GM21528 (cell line): Measurements from ENCODE around the gene FOXP1.
A peak's percentile ranks its signal among the peaks of the same experiment; 100 is the strongest.

ENCODE experiments used
- ATAC-seq: cut with Tn5 transposase; IDR thresholded peaks from one replicate; pipeline ENCODE4 v1.9.1; 2021; ENCODE audit warnings: mild to moderate bottlenecking, moderate library complexity; ENCODE audit not compliant: unreplicated experiment, low FRiP score

The FOXP1 gene

DNA sequence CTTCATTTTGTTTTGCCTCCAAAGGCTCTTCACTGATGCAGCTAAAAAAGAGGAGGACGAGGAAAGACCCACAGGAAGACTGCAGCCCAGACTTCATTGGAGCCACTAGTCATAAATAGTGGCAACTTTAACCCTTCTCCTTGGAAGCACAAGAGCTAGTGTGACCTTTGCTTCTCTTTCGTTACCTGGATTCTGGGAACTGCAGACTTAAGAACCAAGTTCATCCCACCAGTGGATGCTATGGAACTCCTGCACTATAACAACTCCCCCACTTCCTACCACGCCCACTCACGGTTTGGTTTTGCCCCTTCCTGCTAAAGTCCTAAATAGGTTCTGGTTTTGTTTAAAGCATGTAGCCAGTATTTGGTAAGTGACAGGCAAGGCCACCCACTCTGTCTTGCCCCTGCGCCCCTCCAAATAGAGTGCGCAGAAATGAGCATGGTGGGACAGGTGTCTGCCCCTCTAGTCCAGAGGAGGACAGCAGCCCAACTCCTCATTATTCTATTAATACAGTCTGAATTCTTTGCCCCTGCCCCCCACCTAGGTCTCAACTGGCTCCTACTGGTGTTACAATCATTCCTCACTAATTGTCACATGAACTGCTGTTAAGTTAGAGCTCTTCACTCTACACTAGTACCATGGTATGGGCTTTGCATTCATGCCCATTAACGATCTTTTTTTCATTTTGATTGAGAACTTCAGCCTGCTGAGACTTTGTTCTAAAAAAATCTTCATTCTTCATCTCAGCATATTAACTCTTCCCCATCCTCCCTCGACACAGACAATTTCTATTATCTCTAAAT, 504.6 kb downstream of the FOXP1 start:
- no peak for ATAC-seq

DNA sequence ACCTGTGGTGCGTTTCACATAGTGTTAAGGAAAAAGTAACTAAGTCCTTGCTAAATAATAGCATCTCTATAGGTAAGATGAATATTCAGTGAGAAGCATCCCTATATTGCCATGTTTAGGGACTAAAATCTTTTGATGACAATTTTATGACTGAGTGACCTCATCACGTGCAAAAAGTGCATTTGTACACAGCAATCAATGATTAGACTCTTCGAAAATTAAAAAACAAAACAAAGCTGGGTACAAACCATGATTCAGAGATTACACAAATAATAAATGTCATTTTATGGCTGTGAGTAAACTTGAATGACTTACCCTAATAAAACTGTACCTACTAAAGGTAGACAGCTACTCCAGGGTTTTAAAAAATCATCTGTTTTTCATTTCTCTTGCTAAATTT, 505.3 kb downstream of the FOXP1 start:
- no peak for ATAC-seq

DNA sequence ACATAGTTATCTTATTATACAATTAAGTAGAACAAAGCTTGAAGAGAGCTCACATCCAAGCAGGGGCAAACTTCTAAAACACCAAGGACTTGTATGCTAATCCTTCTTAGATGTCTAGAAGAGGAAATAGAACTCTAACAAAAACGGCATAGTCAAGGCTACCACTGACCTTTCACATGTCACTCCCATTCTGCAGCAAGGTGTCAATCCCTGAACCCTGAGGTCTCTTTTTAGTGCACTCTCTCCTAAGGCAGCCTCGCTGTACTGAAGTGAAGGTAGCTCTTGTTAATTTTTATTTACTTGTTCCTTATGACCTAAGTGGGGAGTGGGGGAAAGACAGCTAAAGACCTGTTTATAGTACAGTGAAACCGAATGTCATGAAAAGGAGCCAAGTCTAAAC, 506.5 kb downstream of the FOXP1 start:
- ATAC-seq = no peak

DNA sequence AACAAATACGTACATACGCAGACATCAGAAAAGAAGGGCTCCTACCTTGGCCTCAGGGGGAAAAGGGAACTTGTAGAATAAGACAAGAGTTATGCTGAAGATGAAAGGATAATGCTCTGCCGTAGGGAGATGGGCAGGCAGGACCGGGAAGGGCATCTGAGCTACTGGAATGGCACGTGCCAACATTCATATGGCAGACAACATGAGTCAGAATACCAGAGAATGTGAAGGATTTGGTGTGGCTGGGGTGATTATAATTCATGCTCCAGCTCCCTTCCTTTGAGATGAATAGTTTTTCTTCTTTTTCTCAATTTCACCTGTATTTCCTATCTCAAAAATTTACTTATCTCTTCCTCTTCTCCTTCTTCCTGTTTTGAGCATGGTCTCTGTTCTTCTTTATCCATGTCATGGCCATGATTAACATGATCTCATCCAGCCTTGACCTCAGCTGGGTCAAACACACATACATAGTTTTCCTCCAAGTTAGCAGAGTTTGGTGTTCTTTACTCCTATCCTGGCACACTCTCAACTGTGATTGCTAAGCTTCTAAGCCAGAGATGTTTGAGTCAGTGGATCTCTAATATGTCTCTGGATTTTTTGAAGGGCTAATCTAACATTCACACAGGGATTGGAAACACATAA, 507.0 kb downstream of the FOXP1 start:
- no peak for ATAC-seq

DNA sequence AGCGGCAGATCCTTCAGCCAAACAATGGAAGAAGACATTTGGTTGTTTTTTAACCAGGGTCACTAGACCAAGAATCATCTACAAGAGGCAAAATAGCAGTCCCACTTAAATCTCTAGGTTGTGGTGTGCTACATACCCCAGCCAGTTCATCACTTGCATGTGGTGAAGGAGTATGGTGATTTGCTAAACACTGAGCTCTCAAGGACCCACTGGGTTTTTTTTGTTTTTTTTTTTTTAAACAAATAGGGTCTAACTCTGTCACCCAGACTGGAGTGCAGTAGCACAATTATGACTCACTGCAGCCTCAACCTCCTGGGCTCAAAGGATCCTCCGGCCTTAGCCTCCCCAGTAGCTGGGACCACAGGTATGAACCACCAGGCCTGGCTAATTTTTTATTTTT, 508.0 kb downstream of the FOXP1 start:
- no peak for ATAC-seq

DNA sequence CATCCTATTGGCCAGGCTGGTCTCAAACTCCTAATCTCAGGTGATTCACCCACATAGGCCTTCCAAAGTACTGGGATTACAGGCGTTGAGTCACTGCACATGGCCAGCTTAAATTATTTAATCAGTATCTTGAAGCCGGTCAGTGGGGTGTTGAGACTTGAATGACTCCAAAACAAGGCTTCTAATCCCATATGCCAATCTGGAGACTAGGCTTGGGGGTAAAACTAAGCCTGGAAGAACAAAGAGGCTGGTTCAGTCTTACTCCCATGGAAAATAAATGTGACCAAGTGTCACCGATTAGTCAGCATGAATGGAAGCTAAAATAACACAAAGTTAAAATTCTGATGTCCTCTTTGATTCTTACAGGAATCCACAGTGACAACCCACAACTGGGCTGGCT, 509.1 kb downstream of the FOXP1 start:
- no peak for ATAC-seq

DNA sequence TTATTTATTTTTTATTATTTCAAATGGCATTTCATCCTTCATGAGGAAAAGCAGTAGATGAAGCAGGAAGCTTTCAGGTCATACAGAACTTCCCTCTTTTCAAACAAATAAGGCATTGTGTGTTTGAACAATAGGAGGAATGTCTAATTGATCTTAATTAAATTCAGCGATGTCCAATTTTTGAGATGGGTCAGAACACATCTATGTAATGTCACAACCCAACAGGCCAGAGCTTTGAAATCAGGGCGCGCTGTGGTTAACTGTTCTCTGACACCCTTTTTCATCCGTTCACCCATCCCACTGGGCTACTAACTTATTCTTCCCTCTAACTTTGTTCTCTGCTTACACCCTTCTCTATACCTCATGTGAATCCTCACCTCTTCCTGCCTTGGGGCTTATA, 510.5 kb downstream of the FOXP1 start:
- no peak for ATAC-seq

DNA sequence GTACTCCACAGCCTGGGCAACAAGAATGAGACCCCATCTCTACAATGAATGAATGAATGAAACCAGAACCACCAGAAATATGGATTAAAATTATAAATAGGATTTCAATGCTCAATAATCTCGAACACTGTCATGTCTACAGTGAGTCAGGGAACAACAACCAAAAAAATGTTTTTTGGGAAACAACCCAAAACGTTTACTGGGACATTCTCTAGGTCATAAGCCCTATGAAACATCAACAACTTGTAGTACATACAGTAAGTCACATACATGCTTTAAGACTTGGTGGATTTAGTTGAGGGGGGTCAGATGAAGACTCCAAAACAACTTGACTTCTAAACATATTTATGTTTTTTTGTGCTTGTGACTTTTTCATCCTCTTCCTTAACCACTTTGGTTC, 511.2 kb downstream of the FOXP1 start:
- no peak for ATAC-seq

DNA sequence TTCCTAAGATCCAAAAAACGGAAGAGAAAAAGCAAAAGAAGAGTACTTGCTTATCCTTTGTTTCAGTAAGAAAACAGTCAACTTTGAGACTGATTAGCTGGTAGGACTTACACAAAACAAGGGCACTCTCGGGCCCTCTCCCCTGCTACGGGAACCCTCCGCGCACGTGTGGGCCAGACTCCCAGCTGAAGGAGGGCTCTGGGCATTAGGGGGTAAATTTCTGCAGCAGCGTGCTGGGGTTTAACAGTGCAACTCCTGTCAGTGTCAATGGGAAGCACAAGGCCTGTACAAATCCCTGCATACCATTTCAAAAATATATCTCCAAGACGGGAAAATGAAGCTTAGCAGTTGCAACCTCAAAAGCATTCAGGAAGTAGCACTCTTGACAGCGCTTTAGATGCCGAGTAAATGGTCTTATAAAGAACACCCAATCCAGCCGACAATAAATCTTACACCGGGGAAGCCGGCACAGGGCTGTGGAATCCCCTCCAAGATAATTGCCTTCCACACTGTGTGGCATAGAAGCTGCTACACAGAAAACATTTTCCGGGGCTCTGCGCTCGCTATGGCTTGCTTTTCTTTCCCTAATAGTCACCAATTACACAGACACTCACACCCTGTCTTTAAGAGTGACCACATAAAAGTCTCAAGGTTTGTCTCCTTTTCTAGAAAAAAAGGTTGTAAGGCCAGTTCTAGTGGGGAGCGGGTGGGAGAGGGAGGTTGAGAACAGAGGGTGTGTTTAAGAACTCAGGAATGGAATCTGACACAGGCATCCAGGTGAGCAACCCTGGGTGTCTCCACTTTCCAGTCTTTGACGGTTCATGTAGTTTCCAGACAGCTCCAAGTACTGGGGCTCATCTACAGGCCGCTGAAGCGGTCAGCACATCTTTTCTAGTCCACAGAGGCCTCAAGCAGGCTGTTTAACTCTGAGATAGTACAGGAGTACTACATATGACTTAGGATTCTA, 512.7 kb downstream of the FOXP1 start:
- no peak for ATAC-seq

DNA sequence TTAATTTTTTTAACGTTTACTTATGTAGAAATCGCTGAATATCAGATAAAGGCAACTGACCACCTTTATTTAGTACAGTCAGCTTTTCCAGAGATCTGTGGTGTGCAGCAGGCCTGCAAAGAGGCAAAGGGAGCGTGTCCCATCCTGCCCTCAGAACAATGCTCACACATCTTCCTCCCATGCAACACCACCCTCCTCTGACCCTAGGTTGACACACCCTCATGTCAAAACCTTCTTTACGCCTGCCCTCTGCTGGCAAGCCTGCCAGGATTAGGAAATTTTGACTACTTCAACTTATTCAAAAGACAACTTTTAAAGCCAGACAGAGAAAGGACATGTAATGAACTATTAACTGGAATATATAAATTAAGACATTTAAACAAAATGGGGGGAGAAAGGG, 513.7 kb downstream of the FOXP1 start:
- no peak for ATAC-seq

DNA sequence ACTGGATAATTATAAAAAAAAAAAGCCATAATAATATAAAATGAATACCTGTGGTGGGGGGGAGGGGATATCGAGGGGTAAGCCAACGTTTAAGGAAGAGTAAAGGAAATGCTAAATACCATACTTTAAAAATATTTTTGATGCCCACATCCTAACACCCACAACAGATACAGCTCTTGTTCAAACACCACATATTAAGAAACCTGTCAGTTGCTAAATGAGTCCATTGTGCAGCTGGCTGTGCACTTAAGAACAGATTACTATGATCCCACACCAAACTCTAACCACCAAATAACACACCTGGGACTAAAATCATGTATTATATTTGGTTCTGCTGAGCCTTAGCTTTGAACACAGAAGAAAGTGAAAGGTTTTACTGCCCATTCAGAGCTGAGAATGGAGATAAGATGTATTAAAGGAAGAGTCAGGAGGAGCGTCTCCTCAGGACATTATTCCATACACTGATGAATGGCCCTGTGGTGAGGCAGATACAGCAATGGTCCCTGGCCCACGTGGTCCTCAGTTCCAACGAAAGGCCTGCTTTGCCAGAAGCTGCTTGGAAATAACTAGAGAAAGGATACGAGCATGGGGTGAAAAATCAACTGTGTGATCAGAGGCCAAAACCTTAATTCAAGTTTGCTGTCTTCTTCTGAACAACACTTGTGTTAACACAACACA, 515.4 kb downstream of the FOXP1 start:
- ATAC-seq = no peak

DNA sequence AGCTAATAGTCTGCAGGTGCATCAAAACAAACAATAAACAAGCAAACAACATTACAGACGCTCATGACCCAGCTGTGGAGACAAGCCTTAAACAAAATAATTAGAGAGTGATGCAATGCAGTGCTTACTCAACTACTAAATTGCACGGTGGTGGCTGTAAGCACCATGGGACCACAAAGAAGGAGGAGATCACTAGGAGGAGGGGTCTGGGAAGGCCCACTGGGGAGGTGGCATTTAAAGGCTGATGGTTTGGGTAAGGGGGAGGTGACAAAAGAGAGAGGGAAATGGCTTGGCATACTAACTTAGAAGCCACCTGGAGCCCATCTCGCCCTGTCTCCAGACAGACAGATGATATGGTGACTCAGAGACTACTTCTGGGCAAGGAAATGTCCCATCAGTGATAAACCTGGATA, 516.7 kb downstream of the FOXP1 start:
- no peak for ATAC-seq

DNA sequence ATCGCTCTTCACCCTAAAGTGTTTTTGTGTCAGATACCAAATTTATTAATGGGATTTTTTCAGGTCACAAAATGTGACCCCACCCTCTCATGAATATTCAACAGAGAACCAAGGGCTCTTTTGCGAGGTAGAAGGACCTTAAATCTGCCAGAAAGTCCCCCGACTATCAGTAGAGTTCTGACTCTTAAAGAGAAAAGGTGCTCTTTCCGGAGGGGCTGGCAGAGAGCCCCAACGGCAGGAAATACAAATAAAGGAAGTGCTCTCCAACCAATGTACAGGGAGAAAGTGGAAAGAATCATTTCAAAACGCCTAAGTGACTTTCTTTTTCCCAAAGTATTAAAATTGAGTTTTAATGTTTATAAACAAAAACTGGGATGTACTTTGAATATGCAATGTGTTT, 517.2 kb downstream of the FOXP1 start:
- no peak for ATAC-seq

DNA sequence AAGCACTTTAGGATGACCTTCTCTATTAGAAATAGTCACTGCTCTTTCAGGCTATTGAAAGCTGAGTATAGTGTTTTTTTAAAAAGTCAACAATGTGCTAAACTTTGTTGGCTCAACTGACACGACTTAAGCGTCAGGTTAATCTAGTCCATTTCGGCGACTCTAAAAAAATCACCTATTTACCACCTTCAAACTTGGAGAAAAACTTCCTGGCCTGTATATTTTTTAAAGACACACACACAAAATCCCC, 517.8 kb downstream of the FOXP1 start:
- ATAC-seq = no peak

DNA sequence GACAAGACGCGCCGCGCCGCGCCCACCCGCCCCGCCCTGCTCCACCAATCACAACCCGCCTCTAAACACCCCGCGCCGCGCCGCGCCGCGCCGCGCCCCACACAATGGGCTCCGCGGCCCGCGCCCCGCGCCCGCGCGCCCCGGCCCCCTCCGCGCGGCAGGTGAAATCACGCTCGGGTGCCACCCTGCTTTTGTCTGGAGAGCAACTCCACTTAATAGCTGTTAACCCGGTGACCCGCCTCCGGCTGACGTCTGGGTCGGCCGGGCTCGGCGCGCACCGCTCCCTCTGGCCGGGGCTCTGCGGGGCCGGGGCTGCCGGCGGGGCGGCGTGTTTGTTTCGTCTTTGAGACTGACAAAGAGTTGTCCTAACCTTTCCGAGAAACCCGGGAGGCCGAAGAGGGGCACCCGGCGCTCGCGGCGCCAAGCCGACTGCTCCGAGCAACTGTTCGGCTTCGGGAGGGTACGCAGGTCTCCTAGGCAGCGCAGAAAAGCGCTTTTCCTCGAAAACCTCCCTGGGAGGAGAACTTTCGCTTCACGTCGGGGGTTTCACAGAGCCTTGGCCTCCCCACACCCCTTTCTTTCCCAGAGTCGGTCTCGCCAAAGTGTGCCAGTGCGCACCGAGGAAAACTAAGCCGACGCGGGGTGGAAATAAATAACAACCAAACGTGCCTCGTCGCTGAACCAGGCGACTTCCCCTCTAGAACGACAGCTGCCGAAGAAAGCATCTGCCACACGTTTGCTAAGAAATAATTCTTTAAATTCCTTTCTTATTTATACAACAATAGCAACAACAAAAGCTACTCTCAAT, 518.4 kb downstream of the FOXP1 start:
- ATAC-seq = peak; percentile 23

DNA sequence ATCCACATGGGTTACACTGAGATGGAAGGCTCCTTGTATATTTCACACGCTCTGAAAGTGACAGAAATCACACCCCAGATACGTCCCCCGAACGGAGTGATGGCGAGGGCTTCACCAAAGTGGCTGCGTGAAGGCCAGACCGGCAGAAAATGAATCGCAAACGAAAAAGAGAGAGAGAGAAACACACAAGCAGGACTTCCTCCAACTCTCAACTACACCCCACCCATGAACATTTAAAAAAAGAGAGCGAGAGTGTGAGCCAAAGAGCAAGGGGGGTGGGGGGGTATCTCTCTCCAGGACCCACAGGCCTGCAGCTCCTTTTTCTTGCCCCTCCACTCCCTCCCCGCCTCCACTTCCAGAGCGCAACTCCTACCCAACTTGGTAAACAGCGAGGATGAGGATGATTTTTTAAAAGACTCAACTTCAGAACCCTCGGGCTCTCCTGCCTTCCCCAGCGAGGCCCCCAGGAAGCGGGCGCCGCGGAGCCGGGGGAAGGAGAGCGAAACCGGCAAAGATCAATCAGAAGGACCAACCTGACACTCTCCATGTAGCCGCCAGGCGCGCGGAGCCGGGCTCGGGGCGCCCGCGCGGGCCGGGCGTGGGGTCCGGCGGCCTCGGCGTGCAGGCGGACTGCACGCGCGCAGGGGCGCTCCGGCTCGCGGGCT, 519.1 kb downstream of the FOXP1 start:
- ATAC-seq = peak; percentile 44

DNA sequence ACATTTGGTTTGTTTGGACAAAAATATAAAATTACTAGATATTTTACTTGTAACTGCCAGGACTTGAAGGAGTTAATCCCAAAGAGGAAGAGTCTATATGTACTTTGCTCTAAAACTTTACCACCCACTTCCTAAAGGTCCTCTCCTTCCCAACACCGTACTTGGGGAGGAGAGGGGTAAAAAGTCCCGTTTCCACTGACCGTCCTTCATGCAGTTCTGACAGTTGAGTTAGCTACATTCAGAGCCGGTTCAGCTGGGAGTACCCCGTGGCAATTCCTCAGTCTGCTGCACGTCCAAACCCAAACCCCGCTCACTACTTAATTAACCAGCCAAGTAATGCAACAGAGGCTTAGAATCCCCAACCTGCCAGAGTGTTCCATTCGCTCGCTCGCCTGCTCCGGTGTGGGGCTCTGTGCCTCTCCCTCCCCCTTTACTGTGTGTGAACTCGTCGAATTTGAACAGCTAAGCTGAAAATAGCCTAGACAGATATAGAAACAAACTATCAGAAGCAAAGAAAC, 519.7 kb downstream of the FOXP1 start:
- ATAC-seq = peak; percentile 45

DNA sequence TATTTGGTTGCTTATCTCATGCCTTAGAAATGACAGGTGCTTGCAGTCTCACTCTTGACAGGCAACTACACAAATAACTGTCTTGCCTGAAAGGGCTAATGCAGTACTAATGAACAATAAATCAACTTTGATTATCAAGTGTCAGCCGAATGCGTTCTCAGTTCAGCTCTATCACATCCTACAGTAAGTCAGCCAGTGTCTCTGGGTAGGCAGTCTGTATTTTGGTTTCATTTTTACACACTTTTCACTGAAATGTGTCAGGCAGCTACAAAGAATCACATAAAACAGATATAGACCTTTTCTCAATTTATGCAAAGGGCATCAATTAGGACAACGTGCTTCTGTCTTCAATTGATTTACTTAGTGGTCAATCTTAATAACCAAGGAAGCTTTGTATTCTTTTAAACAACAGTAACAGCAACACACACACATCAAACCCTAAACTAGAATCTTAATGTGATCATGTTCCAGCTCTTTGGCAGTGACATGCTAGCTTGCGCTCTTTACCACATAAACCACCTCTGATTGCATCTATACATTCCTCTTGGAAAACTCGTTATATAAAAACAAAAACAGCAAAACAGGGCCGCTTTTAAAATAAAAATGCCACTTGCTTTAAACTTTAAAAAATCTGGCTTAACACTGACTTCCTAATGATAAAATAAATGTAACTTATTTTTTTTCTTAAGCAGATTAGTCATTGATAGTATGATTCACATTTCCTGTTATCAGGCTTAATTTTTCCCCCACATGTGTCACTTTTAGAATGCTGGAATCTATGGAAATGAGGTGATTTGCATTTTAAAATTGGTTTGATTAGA, 520.4 kb downstream of the FOXP1 start:
- no peak for ATAC-seq
